Measurements from ENCODE around the gene TERB1. TPM values are rescaled to one million over a fixed set of nuclear protein-coding genes. Genes with fewer than 3 reads are reported as not detected.

The TERB1 gene
- polyA plus RNA-seq, 1 of the 3 experiments (the other 2 are of a cell fraction), result 0.08 TPM

GRCh38 chr16:66830422-66831404 lies 29.3 kb upstream of the TERB1 start, which contains the start of gene NAE1 (continued):
- TF ChIP-seq ZBTB33 (IDR thresholded peaks at IDR 0.05; ENCODE audit: borderline replicate concordance, low read depth), result no peak
- TF ChIP-seq RFX5 (IDR thresholded peaks at IDR 0.05; ENCODE audit: low read length), result no peak
- TF ChIP-seq RAD21 (IDR thresholded peaks at IDR 0.05; ENCODE audit: low read length), result peak; percentile 36; the same call in 1 of the 2 replicates
- TF ChIP-seq MXI1 (IDR thresholded peaks at IDR 0.05; ENCODE audit: low read depth, low read length), result peak; percentile 61
- TF ChIP-seq MAX (IDR thresholded peaks at IDR 0.05; ENCODE audit: low read depth), result peak; percentile 22; the same call in 1 of the 2 replicates
- TF ChIP-seq RXRA (IDR thresholded peaks at IDR 0.05; ENCODE audit: borderline replicate concordance, low read depth), result no peak
- TF ChIP-seq CHD2 (IDR thresholded peaks at IDR 0.05; ENCODE audit: low read length, partially characterized antibody), result no peak
- no peak for TF ChIP-seq USF2 (IDR thresholded peaks at IDR 0.05; ENCODE audit: borderline replicate concordance, low read depth, low read length)
- TF ChIP-seq CTCF (IDR thresholded peaks at IDR 0.05), result peak; percentile 86
- peak; percentile 81 for TF ChIP-seq YY1 (IDR thresholded peaks at IDR 0.05; ENCODE audit: low read depth)
- no peak for TF ChIP-seq GATA2 (CRISPR knock-in tag; IDR thresholded peaks at IDR 0.05)
- TF ChIP-seq FOXJ3 (CRISPR knock-in tag; IDR thresholded peaks at IDR 0.05), result peak; percentile 18; the same call in 1 of the 2 replicates
- TF ChIP-seq EP300 (IDR thresholded peaks at IDR 0.05; ENCODE audit: borderline replicate concordance in 1 of 2, low read depth in 1 of 2, low read length in 1 of 2), result peak in 1 of 2 experiments; percentile 10; a peak in 1 of 4 replicates
- TF ChIP-seq FOXM1 (IDR thresholded peaks at IDR 0.05; ENCODE audit: low read depth), result no peak
- TF ChIP-seq POLR2AphosphoS5 (IDR thresholded peaks at IDR 0.05; ENCODE audit: low read depth, low read length), result peak; percentile 83
- TF ChIP-seq RCOR1 (IDR thresholded peaks at IDR 0.05; ENCODE audit: low read length), result peak; percentile 83; the same call in 1 of the 2 replicates
